Measurements from ENCODE around the gene GALNT13.

- no peak for TF ChIP-seq CTCF (IDR thresholded peaks at IDR 0.05)
- TF ChIP-seq POLR2A (IDR thresholded peaks at IDR 0.05): no peak
These were observed 499.2 kb downstream of the GALNT13 start for GRCh38 chr2:154370873-154371272.

Measured in adrenal gland (tissue), 5 donors.